ENCODE results near the gene AFMID.

Gene AFMID

GRCh38 chr17:78255029-78255656 is 68.0 kb downstream of the AFMID start:
- TF ChIP-seq ZC3H10 (CRISPR knock-in tag; IDR thresholded peaks at IDR 0.05) = no peak
- no peak for TF ChIP-seq CREB5 (CRISPR knock-in tag; IDR thresholded peaks at IDR 0.05; ENCODE audit: low read depth)
- no peak for TF ChIP-seq TSHZ2 (CRISPR knock-in tag; IDR thresholded peaks at IDR 0.05)
- TF ChIP-seq ZNF70 (CRISPR knock-in tag; IDR thresholded peaks at IDR 0.05) = no peak
- no peak for TF ChIP-seq OSR1 (CRISPR knock-in tag; IDR thresholded peaks at IDR 0.05)
- no peak for TF ChIP-seq TOX (CRISPR knock-in tag; IDR thresholded peaks at IDR 0.05; ENCODE audit: borderline replicate concordance)
- TF ChIP-seq ZFP30 (CRISPR knock-in tag; IDR thresholded peaks at IDR 0.05) = no peak
- no peak for TF ChIP-seq BACH2 (CRISPR knock-in tag; IDR thresholded peaks at IDR 0.05; ENCODE audit: borderline replicate concordance)
- TF ChIP-seq ESRRG (CRISPR knock-in tag; IDR thresholded peaks at IDR 0.05) = no peak
- TF ChIP-seq TCF4 (CRISPR knock-in tag; IDR thresholded peaks at IDR 0.05; ENCODE audit: borderline replicate concordance) = no peak
- no peak for TF ChIP-seq SNAI2 (CRISPR knock-in tag; IDR thresholded peaks at IDR 0.05)
- TF ChIP-seq PATZ1 (CRISPR knock-in tag; IDR thresholded peaks at IDR 0.05; ENCODE audit: borderline replicate concordance) = no peak
- no peak for TF ChIP-seq ARNTL (CRISPR knock-in tag; IDR thresholded peaks at IDR 0.05; ENCODE audit: borderline replicate concordance, low read depth)
- TF ChIP-seq ZFP3 (CRISPR knock-in tag; IDR thresholded peaks at IDR 0.05) = no peak
- no peak for TF ChIP-seq PPARA (CRISPR knock-in tag; IDR thresholded peaks at IDR 0.05; ENCODE audit: borderline replicate concordance)
- no peak for TF ChIP-seq ISL1 (CRISPR knock-in tag; IDR thresholded peaks at IDR 0.05)
- no peak for TF ChIP-seq ZNF565 (CRISPR knock-in tag; conservative IDR thresholded peaks at IDR 0.05; ENCODE audit: low read depth)
- ATAC-seq = no peak

GRCh38 chr17:78255953-78256706 is 69.0 kb downstream of the AFMID start:
- no peak for ATAC-seq
- TF ChIP-seq GLIS3 (CRISPR knock-in tag; IDR thresholded peaks at IDR 0.05) = no peak
- TF ChIP-seq ISL1 (CRISPR knock-in tag; IDR thresholded peaks at IDR 0.05) = no peak
- TF ChIP-seq ZFP30 (CRISPR knock-in tag; IDR thresholded peaks at IDR 0.05) = no peak
- no peak for TF ChIP-seq ZNF8 (CRISPR knock-in tag; IDR thresholded peaks at IDR 0.05)
- no peak for TF ChIP-seq CSDC2 (CRISPR knock-in tag; IDR thresholded peaks at IDR 0.05)
- no peak for TF ChIP-seq BACH2 (CRISPR knock-in tag; IDR thresholded peaks at IDR 0.05; ENCODE audit: borderline replicate concordance)
- TF ChIP-seq ESRRG (CRISPR knock-in tag; IDR thresholded peaks at IDR 0.05) = no peak
- no peak for TF ChIP-seq PPARA (CRISPR knock-in tag; IDR thresholded peaks at IDR 0.05; ENCODE audit: borderline replicate concordance)
- TF ChIP-seq TOX (CRISPR knock-in tag; IDR thresholded peaks at IDR 0.05; ENCODE audit: borderline replicate concordance) = no peak
- no peak for TF ChIP-seq CSRNP3 (CRISPR knock-in tag; IDR thresholded peaks at IDR 0.05)
- no peak for TF ChIP-seq TSHZ2 (CRISPR knock-in tag; IDR thresholded peaks at IDR 0.05)
- no peak for TF ChIP-seq RARB (CRISPR knock-in tag; IDR thresholded peaks at IDR 0.05)
- no peak for TF ChIP-seq ZNF70 (CRISPR knock-in tag; IDR thresholded peaks at IDR 0.05)
- TF ChIP-seq OSR1 (CRISPR knock-in tag; IDR thresholded peaks at IDR 0.05) = no peak
- no peak for TF ChIP-seq PATZ1 (CRISPR knock-in tag; IDR thresholded peaks at IDR 0.05; ENCODE audit: borderline replicate concordance)
- no peak for TF ChIP-seq ZC3H10 (CRISPR knock-in tag; IDR thresholded peaks at IDR 0.05)
- no peak for TF ChIP-seq ZFP3 (CRISPR knock-in tag; IDR thresholded peaks at IDR 0.05)

All from SK-N-SH treated with all-trans-retinoic acid at 6 μM for 48 hours (cell line).